Measurements from ENCODE around the gene IPP.
"Not testable (repeated sequence)": the region's sequence is repeated elsewhere in the genome, so short reads cannot be mapped to it uniquely, and the experiment has no call there.

The IPP gene

GRCh38 chr1:45750298-45751038 lies at the start of gene IPP:
TSS of gene IPP (minus strand) at chr1:45750653. CDS start at chr1:45746411, 4,242 bp downstream.
- DNase-seq, result peak; percentile 98

DNA sequence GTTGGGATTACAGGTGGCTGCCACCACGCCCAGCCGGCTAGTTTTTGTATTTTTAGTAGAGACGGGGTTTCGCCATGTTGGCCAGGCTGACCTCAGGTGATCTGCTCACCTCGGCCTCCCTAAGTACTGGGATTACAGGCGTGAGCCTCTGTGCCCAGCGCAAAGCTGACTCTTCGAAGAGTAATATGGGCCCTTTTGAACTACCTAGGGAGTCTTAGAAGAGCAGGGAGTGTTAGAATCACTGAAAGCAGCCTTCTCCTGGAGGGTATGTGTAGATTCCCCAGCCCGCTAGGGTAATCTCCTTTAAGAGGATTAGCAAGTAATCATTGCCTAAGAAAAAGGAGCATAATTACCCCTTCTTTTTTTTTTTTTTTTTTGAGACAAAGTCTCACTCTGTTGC lies 46.5 kb upstream of the IPP start:
- no peak for DNase-seq

DNA sequence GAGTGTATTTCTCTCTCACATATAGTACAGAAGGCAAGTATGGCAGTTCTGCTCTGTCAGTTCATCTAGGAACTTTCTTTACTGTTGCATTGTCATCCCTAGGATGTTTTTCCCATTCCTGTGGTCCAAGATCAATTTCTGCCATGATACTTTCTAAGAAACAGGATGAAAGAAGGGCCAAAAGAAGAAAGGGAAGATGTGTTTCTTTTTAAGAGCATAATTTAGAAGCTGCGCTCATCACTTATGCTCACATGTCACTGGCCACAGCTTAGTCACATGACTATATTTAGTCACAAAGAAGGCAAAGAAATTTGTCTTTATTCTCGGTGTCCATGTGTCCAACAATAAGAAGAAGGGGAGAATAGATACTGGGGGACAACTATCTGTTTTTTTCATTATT lies 45.9 kb upstream of the IPP start:
- DNase-seq, result no peak

DNA sequence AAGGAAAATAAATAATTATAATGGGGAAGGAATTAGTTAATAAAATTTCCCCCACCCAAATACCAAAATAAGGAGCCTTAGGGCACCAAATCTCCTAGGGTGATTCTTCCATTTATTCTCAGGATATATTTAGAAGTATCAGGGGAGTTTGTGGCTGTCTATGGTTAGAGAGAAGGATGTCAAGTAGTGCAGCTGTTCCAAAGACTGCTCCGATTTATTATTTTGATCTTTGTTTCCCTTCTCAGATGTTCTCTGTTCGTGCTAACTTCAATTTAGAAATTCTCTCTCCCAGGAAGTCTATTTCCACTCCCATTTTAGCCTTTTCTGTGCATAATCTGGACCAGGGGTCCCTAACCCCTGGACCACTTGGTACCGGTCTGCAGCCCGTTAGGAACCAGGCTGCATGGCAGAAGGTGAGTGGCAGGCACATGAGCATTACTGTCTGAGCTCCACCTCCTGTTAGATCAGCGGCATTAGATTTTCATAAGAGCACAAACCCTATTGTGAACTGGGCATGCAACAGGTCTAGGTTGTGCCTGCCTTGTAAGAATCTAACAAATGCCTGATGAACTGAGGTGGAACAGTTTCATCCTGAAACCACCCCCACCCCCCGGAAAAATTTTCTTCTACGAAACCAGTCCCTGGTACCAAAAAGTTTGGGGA lies 43.6 kb upstream of the IPP start:
- DNase-seq, result no peak

DNA sequence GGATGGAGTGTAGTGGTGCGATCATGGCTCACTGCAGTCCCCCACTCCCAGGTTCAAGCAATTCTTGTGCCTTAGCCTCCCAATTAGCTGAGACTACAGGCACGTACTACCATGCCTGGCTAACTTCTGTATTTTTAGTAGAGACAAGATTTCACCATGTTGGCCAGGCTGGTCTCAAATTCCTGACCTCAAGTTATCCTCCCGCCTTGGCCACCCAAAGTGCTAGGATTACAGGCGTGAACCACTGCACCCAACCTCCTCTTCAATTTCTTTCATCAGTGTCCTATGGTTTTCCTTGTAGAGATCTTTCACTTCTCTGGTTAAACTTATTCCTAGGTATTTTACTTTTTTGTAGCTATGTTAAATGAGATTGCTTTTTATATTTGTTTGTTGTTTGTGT lies 42.3 kb upstream of the IPP start:
- DNase-seq, result no peak

GRCh38 chr1:45789601-45790000 lies 39.1 kb upstream of the IPP start:
- no peak for DNase-seq

- DNase-seq, result no peak
These were observed 37.5 kb upstream of the IPP start for GRCh38 chr1:45787905-45788304.

DNA sequence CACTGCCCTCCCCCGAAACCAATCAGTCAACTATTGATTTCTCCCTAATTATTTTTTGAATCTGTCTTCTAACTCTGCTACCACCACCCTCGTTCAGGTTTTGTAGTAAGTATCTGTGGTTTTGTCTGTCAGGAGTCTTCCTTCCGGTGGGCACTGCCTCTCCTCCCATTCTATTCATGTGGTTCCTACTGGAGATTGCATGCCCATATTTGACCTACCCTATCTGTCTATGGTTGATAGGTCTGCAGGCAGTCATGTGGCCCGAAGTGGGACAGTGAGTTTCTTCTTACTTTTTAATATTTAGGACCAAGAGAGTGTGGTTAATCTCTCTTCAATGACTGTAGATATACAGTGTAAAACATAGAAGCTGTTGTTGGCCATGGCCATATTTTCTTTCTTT lies 35.1 kb upstream of the IPP start:
- peak; percentile 69 for DNase-seq

GRCh38 chr1:45775794-45776193 lies 25.3 kb upstream of the IPP start:
- DNase-seq, result no peak

GRCh38 chr1:45772971-45773370 lies 22.5 kb upstream of the IPP start:
- DNase-seq, result no peak

GRCh38 chr1:45769261-45769932 lies 18.9 kb upstream of the IPP start:
- no peak for DNase-seq

DNA sequence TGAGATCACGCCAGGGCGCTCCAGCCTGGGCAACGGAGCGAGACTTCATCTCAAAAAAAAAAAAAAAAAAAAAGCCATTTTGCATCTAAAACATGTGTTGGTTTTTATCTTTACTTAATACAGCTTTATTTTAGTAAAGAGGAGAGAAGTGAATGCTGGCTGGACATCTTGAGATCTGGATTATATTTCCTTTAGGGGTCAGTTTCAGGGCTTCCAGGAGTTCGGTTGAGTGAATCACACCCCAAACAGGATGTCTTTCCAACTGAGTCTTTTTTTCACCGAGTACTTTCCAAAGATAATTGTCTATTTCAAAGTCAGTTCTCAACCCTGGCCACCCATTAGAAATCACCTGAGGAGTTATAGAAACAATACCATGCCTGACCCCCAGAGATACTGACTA lies 16.6 kb upstream of the IPP start:
- DNase-seq, result no peak

DNA sequence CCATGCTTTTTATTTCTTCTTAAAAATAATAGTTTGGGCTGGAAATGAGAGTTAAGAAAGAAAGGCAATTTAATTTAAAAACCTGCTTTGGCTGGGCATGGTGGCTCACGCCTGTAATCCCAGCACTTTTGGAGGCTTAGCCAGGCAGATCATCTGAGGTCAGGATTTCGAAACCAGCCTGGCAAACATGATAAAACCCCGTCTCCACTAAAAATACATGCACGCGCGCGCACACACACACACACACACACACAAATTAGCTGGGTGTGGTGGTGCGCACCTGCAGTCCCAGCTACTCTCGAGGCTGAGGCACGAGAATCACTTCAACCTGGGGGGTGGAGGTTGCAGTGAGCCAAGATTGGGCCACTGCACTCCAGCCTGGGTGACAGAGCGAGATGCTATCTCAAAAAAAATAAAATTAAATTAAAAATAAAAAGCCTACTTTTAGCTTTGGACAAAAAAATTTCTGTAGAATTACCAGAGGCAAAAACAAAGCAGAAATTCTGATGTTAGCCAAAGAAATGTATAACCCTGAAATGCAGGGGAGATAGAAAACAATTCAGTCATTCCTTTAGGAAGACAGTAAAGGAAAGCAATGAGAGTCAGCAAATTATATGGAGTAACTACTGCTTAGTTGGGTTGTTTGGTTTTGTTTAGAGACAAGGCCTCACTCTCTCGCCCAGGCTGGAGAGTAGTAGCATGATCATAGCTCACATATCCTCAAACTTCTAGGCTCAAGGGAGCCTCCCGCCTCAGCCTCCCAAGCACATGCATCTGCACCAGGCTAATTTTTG lies 15.7 kb upstream of the IPP start:
- no peak for DNase-seq

- no peak for DNase-seq
These were observed 11.8 kb upstream of the IPP start for GRCh38 chr1:45762291-45762690.

- DNase-seq, result no peak
These were observed 5.2 kb upstream of the IPP start for GRCh38 chr1:45755697-45756096.

GRCh38 chr1:45753248-45754037 lies 3.0 kb upstream of the IPP start:
- DNase-seq, result no peak

DNA sequence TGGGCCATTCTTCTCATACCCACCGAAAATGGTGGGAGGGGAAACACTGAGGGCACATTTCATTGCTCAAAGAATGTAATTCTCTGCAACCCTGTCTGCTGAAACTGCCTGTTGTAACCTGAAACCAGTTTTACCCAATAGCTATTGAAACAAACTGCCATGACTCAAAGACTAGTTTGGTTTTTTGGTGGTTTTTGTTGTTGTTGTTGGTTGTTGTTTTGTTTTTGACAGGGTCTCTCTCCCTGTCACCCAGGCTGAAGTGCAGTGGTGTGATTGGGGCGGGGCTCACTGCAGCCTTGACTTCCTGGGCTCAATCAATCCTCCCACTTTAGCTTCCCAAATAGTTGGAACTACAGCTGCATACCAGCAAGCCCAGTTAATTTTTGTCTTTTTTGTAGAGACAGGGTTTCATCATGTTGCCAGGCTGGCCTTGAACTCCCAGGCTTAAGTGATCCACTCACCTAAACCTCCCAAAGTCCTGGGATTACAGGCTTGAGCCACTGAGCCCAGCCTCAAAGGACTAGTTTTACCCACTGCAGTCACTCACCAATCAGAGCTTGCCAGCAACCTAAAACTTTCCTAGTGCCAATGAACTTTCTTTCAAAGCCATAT lies 2.1 kb upstream of the IPP start:
- DNase-seq, result no peak

- no peak for DNase-seq
These were observed 1.6 kb upstream of the IPP start for GRCh38 chr1:45752014-45752413.

GRCh38 chr1:45751039-45751838 lies 786 bp upstream of the IPP start:
- DNase-seq, result not testable (repeated sequence)

DNA sequence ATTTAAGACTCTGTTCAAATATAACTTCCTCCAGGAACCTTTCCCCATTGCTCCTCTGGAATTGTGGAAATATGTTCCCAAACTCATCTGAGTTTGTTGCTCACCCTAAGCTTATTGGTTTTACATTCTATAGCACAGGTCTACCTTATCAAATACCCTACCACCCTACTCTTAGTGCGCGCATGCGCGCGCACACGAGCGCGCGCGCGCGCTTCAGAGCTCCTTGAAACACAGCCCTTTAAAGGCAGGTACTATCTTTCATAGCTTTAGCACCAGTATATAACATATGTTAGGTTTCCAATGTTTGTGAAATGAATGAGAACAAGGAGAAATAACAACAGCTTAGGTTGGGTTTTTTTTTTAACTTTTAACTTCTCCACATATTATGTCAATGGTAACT lies 3.5 kb downstream of the IPP start:
- DNase-seq, result no peak

GRCh38 chr1:45739641-45740156 lies 10.8 kb downstream of the IPP start:
- not testable (repeated sequence) for DNase-seq

Data from activated CD4-positive, alpha-beta T cell treated with anti-CD3 and anti-CD28 coated beads, Interleukin-2, amount 50 U/mL, for 16 hours (primary cell).